ENCODE results near the gene TAF11L9.
"Not testable (repeated sequence)": the region's sequence is repeated elsewhere in the genome, so short reads cannot be mapped to it uniquely, and the experiment has no call there.

DNA sequence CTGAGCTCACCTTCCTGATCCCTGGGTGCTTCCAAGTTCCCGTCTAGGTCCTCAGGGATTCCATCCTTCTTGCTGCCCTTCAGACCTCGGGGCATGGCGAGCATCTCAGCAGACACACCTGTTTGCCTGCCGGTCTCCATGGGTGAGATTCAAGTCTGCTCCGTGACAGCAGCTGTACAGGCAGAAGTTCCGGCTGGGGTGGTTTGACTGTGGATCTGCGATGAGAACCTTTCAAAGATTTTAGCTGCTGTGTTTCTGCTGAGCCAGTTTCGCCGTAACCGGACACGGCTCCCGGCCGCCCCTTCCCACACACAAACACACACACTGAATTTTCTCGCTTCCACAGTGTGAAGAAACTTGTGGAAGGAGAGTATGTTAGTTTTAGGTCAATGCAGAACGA, at the start of gene TAF11L9:
- TF ChIP-seq, protein P1, sequence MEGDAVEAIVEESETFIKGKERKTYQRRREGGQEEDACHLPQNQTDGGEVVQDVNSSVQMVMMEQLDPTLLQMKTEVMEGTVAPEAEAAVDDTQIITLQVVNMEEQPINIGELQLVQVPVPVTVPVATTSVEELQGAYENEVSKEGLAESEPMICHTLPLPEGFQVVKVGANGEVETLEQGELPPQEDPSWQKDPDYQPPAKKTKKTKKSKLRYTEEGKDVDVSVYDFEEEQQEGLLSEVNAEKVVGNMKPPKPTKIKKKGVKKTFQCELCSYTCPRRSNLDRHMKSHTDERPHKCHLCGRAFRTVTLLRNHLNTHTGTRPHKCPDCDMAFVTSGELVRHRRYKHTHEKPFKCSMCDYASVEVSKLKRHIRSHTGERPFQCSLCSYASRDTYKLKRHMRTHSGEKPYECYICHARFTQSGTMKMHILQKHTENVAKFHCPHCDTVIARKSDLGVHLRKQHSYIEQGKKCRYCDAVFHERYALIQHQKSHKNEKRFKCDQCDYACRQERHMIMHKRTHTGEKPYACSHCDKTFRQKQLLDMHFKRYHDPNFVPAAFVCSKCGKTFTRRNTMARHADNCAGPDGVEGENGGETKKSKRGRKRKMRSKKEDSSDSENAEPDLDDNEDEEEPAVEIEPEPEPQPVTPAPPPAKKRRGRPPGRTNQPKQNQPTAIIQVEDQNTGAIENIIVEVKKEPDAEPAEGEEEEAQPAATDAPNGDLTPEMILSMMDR (IDR thresholded peaks at IDR 0.05) = not testable (repeated sequence)
- not testable (repeated sequence) for TF ChIP-seq POLR2AphosphoS5 (IDR thresholded peaks at IDR 0.05; ENCODE audit: insufficient read depth in 1 of 2, low read depth in 1 of 2)
